Stimulated activated CD8-positive, alpha-beta memory T cell treated with anti-CD3 and anti-CD28 coated beads, Interleukin-4, amount 100 ng/mL, for 1 hour (primary cell): Measurements from ENCODE around the gene PRKCA.
"Not testable (repeated sequence)": the region's sequence is repeated elsewhere in the genome, so short reads cannot be mapped to it uniquely, and the experiment has no call there.

Source experiments
- DNase-seq, 2 donors: peaks; one replicate each; pipeline ENCODE4 v3.0.0-alpha.2; 2020; ENCODE audit warnings: low read depth in 2 of 2, low spot score in 1 of 2

The PRKCA gene

GRCh38 chr17:66602659-66603384 lies 300.4 kb downstream of the PRKCA start:
- DNase-seq = no peak

- DNase-seq = no peak
Measured at GRCh38 chr17:66604376-66604775, 302.0 kb downstream of the PRKCA start.

- DNase-seq = no peak
Measured at GRCh38 chr17:66605541-66605940, 303.1 kb downstream of the PRKCA start.

- no peak for DNase-seq
Measured at GRCh38 chr17:66610361-66611133, 308.1 kb downstream of the PRKCA start.

GRCh38 chr17:66611397-66611796 lies 309.0 kb downstream of the PRKCA start:
- no peak for DNase-seq

- DNase-seq = no peak
Measured at GRCh38 chr17:66612993-66613392, 310.6 kb downstream of the PRKCA start.

GRCh38 chr17:66614469-66614868 lies 312.1 kb downstream of the PRKCA start:
- DNase-seq = no peak

- DNase-seq = no peak
Measured at GRCh38 chr17:66619206-66619605, 316.8 kb downstream of the PRKCA start.

GRCh38 chr17:66620528-66620927 lies 318.1 kb downstream of the PRKCA start:
- DNase-seq = no peak

- not testable (repeated sequence) for DNase-seq
Measured at GRCh38 chr17:66624630-66625029, 322.2 kb downstream of the PRKCA start.

- no peak for DNase-seq
Measured at GRCh38 chr17:66625311-66625767, 322.9 kb downstream of the PRKCA start.

- no peak for DNase-seq
Measured at GRCh38 chr17:66627985-66628384, 325.6 kb downstream of the PRKCA start.

GRCh38 chr17:66629762-66630161 lies 327.3 kb downstream of the PRKCA start:
- DNase-seq = no peak

- no peak for DNase-seq
Measured at GRCh38 chr17:66630379-66630778, 328.0 kb downstream of the PRKCA start.

- no peak for DNase-seq
Measured at GRCh38 chr17:66630828-66631472, 328.5 kb downstream of the PRKCA start.

- DNase-seq = no peak
Measured at GRCh38 chr17:66632731-66633130, 330.3 kb downstream of the PRKCA start.

GRCh38 chr17:66633317-66633965 lies 331.0 kb downstream of the PRKCA start:
- peak in 1 of 2 donors; percentile 9 for DNase-seq

- DNase-seq = no peak
Measured at GRCh38 chr17:66634193-66634592, 331.8 kb downstream of the PRKCA start.

- DNase-seq = no peak
Measured at GRCh38 chr17:66635386-66636045, 333.1 kb downstream of the PRKCA start.

GRCh38 chr17:66636111-66636510 lies 333.7 kb downstream of the PRKCA start:
- no peak for DNase-seq

GRCh38 chr17:66637491-66637890 lies 335.1 kb downstream of the PRKCA start:
- DNase-seq = no peak
